Dedifferentiated amniotic fluid mesenchymal stem cell (primary cell): ENCODE results near the gene HVCN1.

Source experiments
- DNase-seq: peaks from one replicate; pipeline ENCODE4 v3.0.0-alpha.2; 2016; ENCODE audit errors: extremely low spot score

The HVCN1 gene

GRCh38 chr12:110616471-110617115 lies 72.3 kb downstream of the HVCN1 start:
- no peak for DNase-seq

- no peak for DNase-seq
Observed at GRCh38 chr12:110615171-110615570, 73.7 kb downstream of the HVCN1 start.

- peak; percentile 95 for DNase-seq
Observed at GRCh38 chr12:110613771-110614684, 74.9 kb downstream of the HVCN1 start, which contains the start of gene TCTN1. Gene TCTN1, plus strand, starts transcription at chr12:110614129. Its CDS starts 54 bp downstream, at chr12:110614183.

GRCh38 chr12:110613071-110613770 lies 75.7 kb downstream of the HVCN1 start:
- no peak for DNase-seq

GRCh38 chr12:110606253-110606611 lies 82.7 kb downstream of the HVCN1 start:
- no peak for DNase-seq

- DNase-seq = peak; percentile 52
Observed at GRCh38 chr12:110602085-110602814, 86.7 kb downstream of the HVCN1 start.

GRCh38 chr12:110600254-110600653 lies 88.7 kb downstream of the HVCN1 start:
- DNase-seq = peak; percentile 87

- DNase-seq = no peak
Observed at GRCh38 chr12:110599334-110599733, 89.6 kb downstream of the HVCN1 start.
